Ramos (cell line): ENCODE results near the gene TM9SF1.

ENCODE experiments used
- in situ Hi-C: fragments of 300-500 bp; cut with MboI; formaldehyde crosslinking; loops from one replicate; pipeline ENCODE4 v1.14.3; 2022; ENCODE audit warnings: low sequenced_read_pairs; ENCODE audit not compliant: unreplicated experiment

Gene TM9SF1

GRCh38 chr14:24181371-24182077 lies 13.7 kb downstream of the TM9SF1 start:
- in situ Hi-C loops = no loop called here

- in situ Hi-C loops = no loop called here
These were observed 15.1 kb downstream of the TM9SF1 start for GRCh38 chr14:24179961-24180796.

- in situ Hi-C loops = no loop called here
These were observed 15.8 kb downstream of the TM9SF1 start for GRCh38 chr14:24179294-24179960.

DNA sequence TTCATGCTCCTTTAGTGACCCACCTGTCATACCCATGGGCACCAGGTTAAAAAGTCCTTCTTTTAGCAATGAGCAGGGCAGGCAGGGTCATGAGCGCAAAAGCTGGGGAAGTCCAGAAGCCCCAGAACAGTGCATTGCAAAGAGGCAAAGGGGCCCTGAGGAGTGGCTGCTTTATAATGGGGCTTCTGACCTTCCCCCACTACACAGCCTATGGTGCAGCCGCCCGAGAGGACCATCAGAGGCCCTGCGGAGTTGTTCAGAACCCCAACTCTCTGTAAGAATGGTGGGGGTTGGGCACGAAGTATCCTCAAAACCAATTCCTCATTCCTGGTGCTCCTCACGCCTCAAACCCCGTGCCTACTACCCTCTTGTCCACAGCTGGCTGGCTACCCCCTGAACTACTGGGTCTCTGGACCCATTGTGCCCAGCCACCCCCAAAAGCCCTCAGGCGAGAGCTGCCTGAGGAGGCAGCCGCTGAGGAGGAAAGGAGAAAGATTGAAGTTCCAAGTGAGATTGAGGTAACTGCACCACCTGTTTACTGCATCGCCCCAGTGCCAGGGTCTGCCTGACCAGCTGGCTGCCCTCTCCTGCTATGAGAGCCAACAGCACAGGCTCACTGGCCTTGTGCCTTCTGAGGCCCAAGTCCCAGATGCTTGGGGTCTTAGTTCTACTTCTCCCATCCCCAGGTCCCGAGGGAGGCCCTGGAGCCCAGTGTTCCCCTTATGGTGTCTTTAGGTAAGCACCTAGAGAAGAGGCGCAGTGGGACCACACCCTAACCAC lies 16.7 kb downstream of the TM9SF1 start:
- in situ Hi-C loops = no loop called here

DNA sequence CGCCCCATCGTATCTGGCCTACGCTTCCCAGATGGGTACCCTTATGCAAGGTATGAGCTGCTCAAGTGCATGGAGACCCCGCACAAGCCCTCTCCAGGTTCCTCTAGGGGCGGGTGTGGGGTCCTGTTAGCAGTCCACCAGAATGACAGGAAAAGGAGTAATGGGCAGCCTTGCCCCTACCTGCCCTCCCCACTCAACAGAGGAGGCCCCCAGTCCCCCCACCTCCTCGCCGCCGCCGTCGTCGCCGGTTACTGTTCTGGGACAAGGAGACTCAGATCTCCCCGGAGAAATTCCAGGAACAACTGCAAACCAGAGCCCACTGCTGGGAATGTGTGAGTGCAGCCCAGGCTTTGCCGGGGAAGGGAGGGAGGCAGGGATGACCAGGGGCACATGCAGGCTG lies 17.4 kb downstream of the TM9SF1 start:
- in situ Hi-C loops = no loop called here

GRCh38 chr14:24177041-24177825 lies 18.0 kb downstream of the TM9SF1 start:
- in situ Hi-C loops = no loop called here

GRCh38 chr14:24176599-24176998 lies 18.6 kb downstream of the TM9SF1 start:
- in situ Hi-C loops = no loop called here

GRCh38 chr14:24172871-24173281 lies 22.4 kb downstream of the TM9SF1 start:
- in situ Hi-C loops = loop anchor here (25.0 kb wide), 1 partner anchor 861 kb away; the partner anchor contains the start of genes BCL2L2, PABPN1 and PPP1R3E

DNA sequence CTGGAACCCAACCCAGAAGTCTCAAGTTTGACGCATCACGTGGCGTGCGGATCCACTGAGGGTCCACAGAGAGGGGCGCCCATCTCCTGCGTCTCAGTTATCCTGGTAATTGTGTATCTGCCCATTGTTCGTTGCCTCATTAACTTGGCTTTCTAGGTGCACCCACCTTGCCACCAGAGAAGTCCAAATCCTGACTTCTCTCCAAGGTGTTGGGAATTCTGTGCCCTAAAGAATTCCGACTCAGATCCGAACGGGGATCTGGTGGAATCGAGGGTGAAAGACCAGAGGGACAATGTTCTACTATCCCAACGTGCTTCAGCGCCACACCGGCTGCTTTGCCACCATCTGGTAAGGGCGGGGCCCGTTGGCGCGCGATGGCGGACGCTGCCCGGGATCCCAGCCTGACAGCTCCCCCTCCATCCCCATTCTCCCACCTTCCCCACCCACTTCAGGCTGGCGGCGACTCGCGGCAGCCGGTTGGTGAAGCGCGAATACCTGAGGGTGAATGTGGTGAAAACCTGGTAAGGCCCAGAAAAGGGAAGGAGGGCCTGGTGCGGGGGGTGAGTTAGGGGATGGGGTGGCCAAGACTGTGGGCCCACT lies 22.9 kb downstream of the TM9SF1 start:
- in situ Hi-C loops = loop anchor here (25.0 kb wide), 1 partner anchor 860 kb away; the partner anchor contains the start of genes BCL2L2, PABPN1 and PPP1R3E

- in situ Hi-C loops = loop anchor here (25.0 kb wide), 1 partner anchor 859 kb away; the partner anchor contains the start of genes BCL2L2, PABPN1 and PPP1R3E
These were observed 23.6 kb downstream of the TM9SF1 start, which contains the start of gene REC8 for GRCh38 chr14:24171422-24172260. REC8 (plus strand) TSS chr14:24172080; CDS start chr14:24172553, 473 bp downstream.

DNA sequence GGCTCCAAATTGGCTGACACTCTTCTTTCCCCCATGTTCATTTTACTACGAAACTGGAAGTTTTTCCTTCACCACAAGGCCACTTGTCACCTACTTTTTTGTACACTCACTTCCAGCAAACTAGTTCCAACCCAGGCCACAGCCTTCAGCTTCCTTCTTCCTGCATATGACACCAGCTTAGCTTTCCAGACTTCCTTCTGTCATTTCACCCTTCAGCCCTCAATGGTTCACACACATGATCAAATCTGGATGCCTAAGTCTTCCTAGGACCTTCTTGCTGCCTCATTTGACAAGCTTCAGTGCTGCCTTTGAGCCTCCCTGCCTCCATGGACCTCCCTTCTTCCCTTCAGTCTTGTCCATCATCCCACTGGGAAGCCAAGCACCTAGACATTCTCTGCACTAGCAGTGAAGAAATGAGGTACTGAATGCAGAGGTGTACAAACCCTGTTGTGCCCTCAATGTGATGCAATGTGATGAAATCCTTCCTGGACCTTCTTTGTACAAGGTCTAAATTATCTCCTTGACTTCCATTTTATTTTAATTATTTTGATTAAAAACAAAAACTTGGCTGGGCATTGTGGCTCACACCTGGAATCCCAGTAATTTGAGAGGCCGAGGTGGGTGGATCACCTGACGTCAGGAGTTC lies 27.6 kb downstream of the TM9SF1 start:
- in situ Hi-C loops = loop anchor here (25.0 kb wide), 1 partner anchor 855 kb away; the partner anchor contains the start of genes BCL2L2, PABPN1 and PPP1R3E

GRCh38 chr14:24165785-24166184 lies 29.5 kb downstream of the TM9SF1 start:
- in situ Hi-C loops = loop anchor here (25.0 kb wide), 1 partner anchor 853 kb away; the partner anchor contains the start of genes BCL2L2, PABPN1 and PPP1R3E

GRCh38 chr14:24164518-24164991 lies 30.7 kb downstream of the TM9SF1 start:
- in situ Hi-C loops = loop anchor here (25.0 kb wide), 1 partner anchor 852 kb away; the partner anchor contains the start of genes BCL2L2, PABPN1 and PPP1R3E

DNA sequence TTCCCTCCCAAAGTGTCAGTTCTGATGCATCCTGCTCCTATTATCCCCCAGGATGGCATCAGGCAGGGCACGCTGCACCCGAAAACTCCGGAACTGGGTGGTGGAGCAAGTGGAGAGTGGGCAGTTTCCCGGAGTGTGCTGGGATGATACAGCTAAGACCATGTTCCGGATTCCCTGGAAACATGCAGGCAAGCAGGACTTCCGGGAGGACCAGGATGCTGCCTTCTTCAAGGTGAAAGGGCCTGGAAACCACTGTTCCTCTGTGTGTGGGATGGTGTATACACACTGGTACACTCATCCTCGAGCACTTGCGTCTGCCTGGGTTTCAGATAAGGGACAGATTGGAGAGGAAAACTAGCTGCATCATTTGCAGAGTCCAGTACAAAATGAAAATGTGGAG lies 33.1 kb downstream of the TM9SF1 start:
- in situ Hi-C loops = loop anchor here (25.0 kb wide), 1 partner anchor 850 kb away; the partner anchor contains the start of genes BCL2L2, PABPN1 and PPP1R3E

- in situ Hi-C loops = loop anchor here (25.0 kb wide), 1 partner anchor 849 kb away; the partner anchor contains the start of genes BCL2L2, PABPN1 and PPP1R3E
These were observed 34.1 kb downstream of the TM9SF1 start, which contains the start of gene IRF9 for GRCh38 chr14:24160850-24161804. IRF9 (plus strand) TSS chr14:24161265; CDS start chr14:24162145, 880 bp downstream.
